Adrenal gland (tissue), 12 donors: ENCODE measurements around the gene SH3RF1. TPM values are rescaled to one million over a fixed set of nuclear protein-coding genes. Genes with fewer than 3 reads are reported as not detected.

ENCODE experiments used
- DNase-seq, 7 donors: peaks; one replicate each; pipeline ENCODE4 v3.0.0-alpha.2; 2019 to 2020
- H3K27ac ChIP-seq, 5 donors: fragments of 200-600 bp; sonication (generic) in 4 of 5; 1 replicate in 3 of 5; 2 replicates in 2 of 5; pipeline versions ENCODE4 v1.5.1 to v1.8.0; 2016 to 2020; ENCODE audit warnings: mild to moderate bottlenecking in 1 of 5
- H3K27me3 ChIP-seq: fragments of 200-600 bp; 2 replicates; pipeline ENCODE4 v1.8.0; 2021
- H3K36me3 ChIP-seq, 2 donors: fragments of 200-600 bp; replicated peaks in 1 of 2; 1 replicate in 1 of 2; 2 replicates in 1 of 2; pipeline versions ENCODE4 v1.5.1 to v1.8.0; 2018 to 2022
- H3K4me1 ChIP-seq, 2 donors: fragments of 200-600 bp; replicated peaks in 1 of 2; 1 replicate in 1 of 2; 2 replicates in 1 of 2; pipeline versions ENCODE4 v1.5.1 to v1.8.0; 2018 to 2021
- H3K4me3 ChIP-seq, 4 donors: fragments of 200-600 bp; sonication (generic) in 3 of 4; one replicate each; pipeline ENCODE4 v1.5.1; 2016 to 2018
- H3K9me3 ChIP-seq, 3 donors: fragments of 200-600 bp; sonication (generic) in 1 of 3; replicated peaks in 1 of 3; 1 replicate in 2 of 3; 2 replicates in 1 of 3; pipeline versions ENCODE4 v1.5.1 to v1.8.0; 2016 to 2021
- CTCF ChIP-seq, 6 experiments: fragments of 450-650 bp in 4 of 6; fragments of 200-600 bp in 2 of 6; sonication (generic) in 1 of 6; IDR thresholded peaks; 1 replicate in 5 of 6; 2 replicates in 1 of 6; pipeline versions ENCODE4 v1.5.1 to v1.8.0; 2016 to 2021; ENCODE audit warnings: antibody characterized with exemption in 6 of 6, mild to moderate bottlenecking in 2 of 6, moderate library complexity in 1 of 6
- POLR2A ChIP-seq, 2 donors: fragments of 450-650 bp; IDR thresholded peaks; one replicate each; pipeline ENCODE4 v1.6.1; 2017; ENCODE audit warnings: antibody characterized with exemption in 2 of 2, mild to moderate bottlenecking in 2 of 2, moderate library complexity in 1 of 2
- WGBS, 4 donors: extraction: QIAGEN DNeasy Blood & Tissue Kit in 2 of 4; methylation state at CpG; one replicate each; pipeline versions ENCODE4 v1.1.5 to v1.1.7; 2013 to 2017; 5-methylcytosine and 5-hydroxymethylcytosine counted together
- intact Hi-C, 2 donors: fragments of 100-400 bp; cut with DNase I; formaldehyde crosslinking; loops; one replicate each; pipeline versions ENCODE4 v1.14.1 to v1.15.0; 2022 to 2023
- polyA plus RNA-seq, 3 donors: library from polyadenylated mRNA; stranded (reverse); fragments of 200-250 nt in 2 of 3; fragments of 350-450 nt in 1 of 3; fragmentation: Illumina TruSeq in 1 of 3; extraction: RNeasy Lipid Tissue Mini Kit (QIAGEN cat#74804) in 1 of 3; gene quantifications; one replicate each; pipeline ENCODE4 v1.2.3, GENCODE V29; 2013 to 2014
- total RNA-seq, 9 donors: library from RNA; depleted of rRNA in 4 of 9; stranded (reverse); fragments of >200 nt in 4 of 9; fragments of 120-200 nt in 1 of 9; fragmentation: NEBNext Ultra II Directional in 1 of 9; extraction: Animal tissue kit (Norgen Biotek cat#: 25700) in 1 of 9; gene quantifications; one replicate each; pipeline versions ENCODE4 v1.1.0 to v1.2.4, GENCODE V29; 2013 to 2023
- donor health status: healthy with polysubstance abuse.
- donor health status: Bipolar disorder and iron deficiency.
- donor health status: DM: yes; HTN: yes; CAD: no.
- donor health status: DM: no; HTN: no; CAD: no.
- donor health status: DM: no; HTN: no; CAD: no.
- donor health status: DM: yes; HTN: yes; CAD: no.

Gene SH3RF1
- total and polyA plus RNA-seq, 12 donors = 1.8 to 19.3 (median 8.6) TPM

- intact Hi-C loops = no loop called here
- TF ChIP-seq CTCF (IDR thresholded peaks at IDR 0.05) = no peak
- no peak for TF ChIP-seq POLR2A (IDR thresholded peaks at IDR 0.05)
- Histone ChIP-seq H3K27ac (no peak overlapping the region), H3K9me3 (no peaks in the 10 kb centered on the region), H3K36me3 (no peaks in the 10 kb centered on the region), H3K27me3 (no peaks in the 10 kb centered on the region), H3K4me3 (no peak overlapping the region), H3K4me1 (peaks cover 0 to 6% of the 10 kb centered on the region in 2 donors)
- no peak for DNase-seq
- WGBS, 4 donors = 94 to 98% (median 96%) methylated on average over 3 of the region's 3 CpGs
These were observed 82.6 kb downstream of the SH3RF1 start for GRCh38 chr4:169188204-169188603.

- no peaks in the 10 kb centered on the region for H3K9me3 ChIP-seq
- no peak overlapping the region for H3K27ac ChIP-seq
- TF ChIP-seq CTCF (IDR thresholded peaks at IDR 0.05) = no peak
- no peak for TF ChIP-seq POLR2A (IDR thresholded peaks at IDR 0.05)
- no peak for DNase-seq
- intact Hi-C loops = no loop called here
- peaks cover 0 to 6% of the 10 kb centered on the region in 2 donors for H3K4me1 ChIP-seq
- H3K4me3 ChIP-seq = no peak overlapping the region
- no peaks in the 10 kb centered on the region for H3K27me3 ChIP-seq
- 75 to 82% (median 79%) methylated on average over 7 of the region's 7 CpGs for WGBS, 4 donors
- H3K36me3 ChIP-seq = no peaks in the 10 kb centered on the region
These were observed 85.4 kb downstream of the SH3RF1 start for GRCh38 chr4:169185133-169185956.

GRCh38 chr4:169184686-169185085 lies 86.1 kb downstream of the SH3RF1 start:
- Histone ChIP-seq H3K4me1 (peaks cover 0 to 6% of the 10 kb centered on the region in 2 donors), H3K27me3 (no peaks in the 10 kb centered on the region), H3K9me3 (no peaks in the 10 kb centered on the region), H3K4me3 (no peak overlapping the region), H3K36me3 (no peaks in the 10 kb centered on the region), H3K27ac (no peak overlapping the region)
- 52 to 75% (median 61%) methylated on average over 3 of the region's 3 CpGs for WGBS, 4 donors
- no peak for DNase-seq
- intact Hi-C loops = no loop called here
- TF ChIP-seq POLR2A (IDR thresholded peaks at IDR 0.05) = no peak
- TF ChIP-seq CTCF (IDR thresholded peaks at IDR 0.05) = no peak

GRCh38 chr4:169184236-169184635 lies 86.5 kb downstream of the SH3RF1 start:
- Histone ChIP-seq H3K9me3 (no peaks in the 10 kb centered on the region), H3K4me1 (peaks cover 0 to 6% of the 10 kb centered on the region in 2 donors), H3K36me3 (no peaks in the 10 kb centered on the region), H3K27ac (no peak overlapping the region), H3K4me3 (no peak overlapping the region), H3K27me3 (no peaks in the 10 kb centered on the region)
- intact Hi-C loops = no loop called here
- 79 to 92% (median 87%) methylated on average over 3 of the region's 3 CpGs for WGBS, 4 donors
- TF ChIP-seq POLR2A (IDR thresholded peaks at IDR 0.05) (no peak), CTCF (IDR thresholded peaks at IDR 0.05) (no peak)
- no peak for DNase-seq
